ENCODE data around the gene ZFC3H1. TPM values are rescaled to one million over a fixed set of nuclear protein-coding genes. Genes with fewer than 3 reads are reported as not detected.

The ZFC3H1 gene
- total and polyA plus RNA-seq, 2 of the 13 experiments (the other 11 are each of a cell fraction or from before 2014, with no cell fraction given): 17.1 to 38.3 TPM

DNA sequence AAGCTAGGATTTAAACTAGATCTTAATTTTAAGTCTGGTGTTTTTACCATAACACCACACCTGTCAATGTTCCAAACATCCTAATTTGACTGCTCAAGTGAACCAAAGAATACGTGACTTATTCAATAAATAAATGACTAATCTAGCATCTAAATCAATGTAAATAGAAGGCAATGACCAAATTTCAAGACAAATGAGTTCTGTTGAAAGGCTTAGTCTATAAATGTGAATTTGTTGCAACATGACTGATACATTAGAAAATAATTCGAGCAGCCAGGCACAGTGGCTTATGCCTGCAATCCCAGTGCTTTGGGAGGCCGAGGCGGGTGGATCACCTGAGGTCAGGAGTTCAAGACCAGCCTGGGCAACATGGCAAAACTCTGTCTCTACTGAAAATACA lies 15.1 kb downstream of the ZFC3H1 start:
- Histone ChIP-seq H4K20me1 (ENCODE audit: insufficient read depth, low read length) (no peaks in the 10 kb centered on the region; the same call in 1 of the 2 replicates), H3K27me3 (ENCODE audit: control insufficient read depth in 1 of 2, insufficient read depth in 2 of 2, low read length in 2 of 2) (no peaks in the 10 kb centered on the region; a peak in 1 of 5 replicates), H3K27ac (ENCODE audit: extremely low read length, insufficient read depth, low read length) (no peak overlapping the region), H3K4me2 (ENCODE audit: low read depth, low read length) (no peak overlapping the region), H3K4me3 (replicated peaks in 1 of 3; ENCODE audit: insufficient read depth in 1 of 3, low read depth in 2 of 3, low read length in 3 of 3) (no peak overlapping the region), H3K36me3 (replicated peaks in 1 of 2; ENCODE audit: control insufficient read depth in 1 of 2, insufficient read depth in 2 of 2, low read length in 2 of 2) (peaks cover 6 to 52% of the 10 kb centered on the region in 2 experiments), H3K9me3 (ENCODE audit: low read length) (peaks cover 6% of the 10 kb centered on the region; the same call in 1 of the 2 replicates), H2AFZ (ENCODE audit: low read length) (no peak overlapping the region), H3K79me2 (ENCODE audit: insufficient read depth, low read length) (peaks cover 34% of the 10 kb centered on the region), H3K9ac (ENCODE audit: insufficient read depth, low read depth, low read length) (no peak overlapping the region), H3K4me1 (ENCODE audit: insufficient read depth, low read length) (no peaks in the 10 kb centered on the region)
- WGBS (ENCODE audit: low lambda C conversion rate): 99% methylated on average over 4 of the region's 4 CpGs
- CTCF ChIA-PET (ENCODE audit: low intra/inter-chr PET ratio, low total read pairs): no interaction called here
- DNase-seq (ENCODE audit: low spot score) (no peak), FAIRE-seq (no peak), ATAC-seq (no peak)
- intact Hi-C loops (cut with micrococcal nuclease; ENCODE audit: unreplicated experiment): no loop called here
- in situ Hi-C loops (cut with HindIII; ENCODE audit: extremely low pct_ligation_motif_present, low pct_unique_long_range_greater_than_20kb): no loop called here
- POLR2A ChIA-PET: interaction anchor here (2.5 kb wide), 1 partner anchor 15 kb away, joined by 11 read pairs; the partner anchor contains the start of genes THAP2 and ZFC3H1
- BruUV-seq (replicated peaks): no TSS peak
- TF ChIP-seq, protein P1, sequence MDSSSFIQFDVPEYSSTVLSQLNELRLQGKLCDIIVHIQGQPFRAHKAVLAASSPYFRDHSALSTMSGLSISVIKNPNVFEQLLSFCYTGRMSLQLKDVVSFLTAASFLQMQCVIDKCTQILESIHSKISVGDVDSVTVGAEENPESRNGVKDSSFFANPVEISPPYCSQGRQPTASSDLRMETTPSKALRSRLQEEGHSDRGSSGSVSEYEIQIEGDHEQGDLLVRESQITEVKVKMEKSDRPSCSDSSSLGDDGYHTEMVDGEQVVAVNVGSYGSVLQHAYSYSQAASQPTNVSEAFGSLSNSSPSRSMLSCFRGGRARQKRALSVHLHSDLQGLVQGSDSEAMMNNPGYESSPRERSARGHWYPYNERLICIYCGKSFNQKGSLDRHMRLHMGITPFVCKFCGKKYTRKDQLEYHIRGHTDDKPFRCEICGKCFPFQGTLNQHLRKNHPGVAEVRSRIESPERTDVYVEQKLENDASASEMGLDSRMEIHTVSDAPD (CRISPR knock-in tag; IDR thresholded peaks at IDR 0.05): no peak
- no peak for TF ChIP-seq ZBTB20 (CRISPR knock-in tag; IDR thresholded peaks at IDR 0.05; ENCODE audit: borderline replicate concordance, low read depth)
- no peak for TF ChIP-seq ZNF780A (CRISPR knock-in tag; IDR thresholded peaks at IDR 0.05)
- TF ChIP-seq, protein P2, sequence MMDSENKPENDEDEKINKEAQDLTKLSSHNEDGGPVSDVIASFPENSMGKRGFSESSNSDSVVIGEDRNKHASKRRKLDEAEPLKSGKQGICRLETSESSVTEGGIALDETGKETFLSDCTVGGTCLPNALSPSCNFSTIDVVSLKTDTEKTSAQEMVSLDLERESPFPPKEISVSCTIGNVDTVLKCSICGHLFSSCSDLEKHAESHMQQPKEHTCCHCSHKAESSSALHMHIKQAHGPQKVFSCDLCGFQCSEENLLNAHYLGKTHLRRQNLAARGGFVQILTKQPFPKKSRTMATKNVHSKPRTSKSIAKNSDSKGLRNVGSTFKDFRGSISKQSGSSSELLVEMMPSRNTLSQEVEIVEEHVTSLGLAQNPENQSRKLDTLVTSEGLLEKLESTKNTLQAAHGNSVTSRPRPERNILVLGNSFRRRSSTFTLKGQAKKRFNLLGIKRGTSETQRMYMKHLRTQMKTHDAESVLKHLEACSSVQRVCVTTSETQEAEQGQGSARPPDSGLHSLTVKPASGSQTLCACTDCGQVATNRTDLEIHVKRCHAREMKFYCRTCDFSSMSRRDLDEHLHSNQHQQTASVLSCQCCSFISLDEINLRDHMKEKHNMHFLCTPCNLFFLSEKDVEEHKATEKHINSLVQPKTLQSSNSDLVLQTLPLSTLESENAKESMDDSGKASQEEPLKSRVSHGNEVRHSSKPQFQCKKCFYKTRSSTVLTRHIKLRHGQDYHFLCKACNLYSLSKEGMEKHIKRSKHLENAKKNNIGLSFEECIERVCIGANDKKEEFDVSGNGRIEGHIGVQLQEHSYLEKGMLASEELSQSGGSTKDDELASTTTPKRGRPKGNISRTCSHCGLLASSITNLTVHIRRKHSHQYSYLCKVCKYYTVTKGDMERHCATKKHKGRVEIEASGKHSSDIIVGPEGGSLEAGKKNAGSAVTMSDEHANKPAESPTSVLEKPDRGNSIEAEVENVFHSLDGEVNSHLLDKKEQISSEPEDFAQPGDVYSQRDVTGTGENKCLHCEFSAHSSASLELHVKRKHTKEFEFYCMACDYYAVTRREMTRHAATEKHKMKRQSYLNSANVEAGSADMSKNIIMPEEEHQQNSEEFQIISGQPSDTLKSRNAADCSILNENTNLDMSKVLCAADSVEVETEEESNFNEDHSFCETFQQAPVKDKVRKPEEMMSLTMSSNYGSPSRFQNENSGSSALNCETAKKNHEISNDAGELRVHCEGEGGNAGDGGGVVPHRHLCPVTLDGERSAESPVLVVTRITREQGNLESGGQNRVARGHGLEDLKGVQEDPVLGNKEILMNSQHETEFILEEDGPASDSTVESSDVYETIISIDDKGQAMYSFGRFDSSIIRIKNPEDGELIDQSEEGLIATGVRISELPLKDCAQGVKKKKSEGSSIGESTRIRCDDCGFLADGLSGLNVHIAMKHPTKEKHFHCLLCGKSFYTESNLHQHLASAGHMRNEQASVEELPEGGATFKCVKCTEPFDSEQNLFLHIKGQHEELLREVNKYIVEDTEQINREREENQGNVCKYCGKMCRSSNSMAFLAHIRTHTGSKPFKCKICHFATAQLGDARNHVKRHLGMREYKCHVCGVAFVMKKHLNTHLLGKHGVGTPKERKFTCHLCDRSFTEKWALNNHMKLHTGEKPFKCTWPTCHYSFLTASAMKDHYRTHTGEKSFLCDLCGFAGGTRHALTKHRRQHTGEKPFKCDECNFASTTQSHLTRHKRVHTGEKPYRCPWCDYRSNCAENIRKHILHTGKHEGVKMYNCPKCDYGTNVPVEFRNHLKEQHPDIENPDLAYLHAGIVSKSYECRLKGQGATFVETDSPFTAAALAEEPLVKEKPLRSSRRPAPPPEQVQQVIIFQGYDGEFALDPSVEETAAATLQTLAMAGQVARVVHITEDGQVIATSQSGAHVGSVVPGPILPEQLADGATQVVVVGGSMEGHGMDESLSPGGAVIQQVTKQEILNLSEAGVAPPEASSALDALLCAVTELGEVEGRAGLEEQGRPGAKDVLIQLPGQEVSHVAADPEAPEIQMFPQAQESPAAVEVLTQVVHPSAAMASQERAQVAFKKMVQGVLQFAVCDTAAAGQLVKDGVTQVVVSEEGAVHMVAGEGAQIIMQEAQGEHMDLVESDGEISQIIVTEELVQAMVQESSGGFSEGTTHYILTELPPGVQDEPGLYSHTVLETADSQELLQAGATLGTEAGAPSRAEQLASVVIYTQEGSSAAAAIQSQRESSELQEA (CRISPR knock-in tag; IDR thresholded peaks at IDR 0.05; ENCODE audit: not compliant biosample characterization): no peak
- TF ChIP-seq, protein P3, sequence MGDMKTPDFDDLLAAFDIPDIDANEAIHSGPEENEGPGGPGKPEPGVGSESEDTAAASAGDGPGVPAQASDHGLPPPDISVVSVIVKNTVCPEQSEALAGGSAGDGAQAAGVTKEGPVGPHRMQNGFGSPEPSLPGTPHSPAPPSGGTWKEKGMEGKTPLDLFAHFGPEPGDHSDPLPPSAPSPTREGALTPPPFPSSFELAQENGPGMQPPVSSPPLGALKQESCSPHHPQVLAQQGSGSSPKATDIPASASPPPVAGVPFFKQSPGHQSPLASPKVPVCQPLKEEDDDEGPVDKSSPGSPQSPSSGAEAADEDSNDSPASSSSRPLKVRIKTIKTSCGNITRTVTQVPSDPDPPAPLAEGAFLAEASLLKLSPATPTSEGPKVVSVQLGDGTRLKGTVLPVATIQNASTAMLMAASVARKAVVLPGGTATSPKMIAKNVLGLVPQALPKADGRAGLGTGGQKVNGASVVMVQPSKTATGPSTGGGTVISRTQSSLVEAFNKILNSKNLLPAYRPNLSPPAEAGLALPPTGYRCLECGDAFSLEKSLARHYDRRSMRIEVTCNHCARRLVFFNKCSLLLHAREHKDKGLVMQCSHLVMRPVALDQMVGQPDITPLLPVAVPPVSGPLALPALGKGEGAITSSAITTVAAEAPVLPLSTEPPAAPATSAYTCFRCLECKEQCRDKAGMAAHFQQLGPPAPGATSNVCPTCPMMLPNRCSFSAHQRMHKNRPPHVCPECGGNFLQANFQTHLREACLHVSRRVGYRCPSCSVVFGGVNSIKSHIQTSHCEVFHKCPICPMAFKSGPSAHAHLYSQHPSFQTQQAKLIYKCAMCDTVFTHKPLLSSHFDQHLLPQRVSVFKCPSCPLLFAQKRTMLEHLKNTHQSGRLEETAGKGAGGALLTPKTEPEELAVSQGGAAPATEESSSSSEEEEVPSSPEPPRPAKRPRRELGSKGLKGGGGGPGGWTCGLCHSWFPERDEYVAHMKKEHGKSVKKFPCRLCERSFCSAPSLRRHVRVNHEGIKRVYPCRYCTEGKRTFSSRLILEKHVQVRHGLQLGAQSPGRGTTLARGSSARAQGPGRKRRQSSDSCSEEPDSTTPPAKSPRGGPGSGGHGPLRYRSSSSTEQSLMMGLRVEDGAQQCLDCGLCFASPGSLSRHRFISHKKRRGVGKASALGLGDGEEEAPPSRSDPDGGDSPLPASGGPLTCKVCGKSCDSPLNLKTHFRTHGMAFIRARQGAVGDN (CRISPR knock-in tag; IDR thresholded peaks at IDR 0.05): no peak
- no peak for TF ChIP-seq ARHGAP35 (CRISPR knock-in tag; IDR thresholded peaks at IDR 0.05; ENCODE audit: borderline replicate concordance)

Measured in HepG2 (cell line).